ENCODE results near the gene MYH14. TPM values are rescaled to one million over a fixed set of nuclear protein-coding genes. Genes with fewer than 3 reads are reported as not detected.

The MYH14 gene
- total RNA-seq, 1 donor from 2014 or later, result 93.9 TPM

DNA sequence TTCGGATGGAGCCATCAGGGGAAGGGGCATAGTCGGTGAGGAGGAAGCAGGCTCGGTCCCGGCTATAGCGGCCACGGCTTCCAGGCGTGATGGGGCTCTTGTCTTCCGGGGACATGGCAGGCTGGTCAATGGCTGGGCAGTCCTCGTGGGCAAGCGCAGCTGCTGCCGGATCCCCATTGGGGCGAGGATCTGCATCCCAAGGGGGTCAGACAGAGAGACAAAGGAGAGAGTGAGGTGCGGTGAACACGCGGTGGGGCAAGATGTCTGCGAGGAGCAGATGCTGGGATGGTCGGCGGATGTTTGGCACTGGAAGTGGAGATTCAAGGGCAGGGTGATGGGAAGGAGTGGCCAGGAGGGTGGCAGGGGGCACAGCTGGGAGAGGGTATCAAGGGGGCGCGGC lies 117.2 kb downstream of the MYH14 start:
- no peaks in the 10 kb centered on the region for H3K36me3 Mint-ChIP-seq
- peaks cover 34% of the 10 kb centered on the region for H3K27me3 Mint-ChIP-seq
- no peaks in the 10 kb centered on the region for H3K9me3 Mint-ChIP-seq
- no peak for DNase-seq (ENCODE audit: extremely low spot score, unreplicated experiment)
- H3K4me3 Mint-ChIP-seq, result no peak overlapping the region
- no peak overlapping the region for H3K27ac Mint-ChIP-seq
- H3K4me1 Mint-ChIP-seq (ENCODE audit: unreplicated experiment), result no peaks in the 10 kb centered on the region
- TF ChIP-seq, protein P1, sequence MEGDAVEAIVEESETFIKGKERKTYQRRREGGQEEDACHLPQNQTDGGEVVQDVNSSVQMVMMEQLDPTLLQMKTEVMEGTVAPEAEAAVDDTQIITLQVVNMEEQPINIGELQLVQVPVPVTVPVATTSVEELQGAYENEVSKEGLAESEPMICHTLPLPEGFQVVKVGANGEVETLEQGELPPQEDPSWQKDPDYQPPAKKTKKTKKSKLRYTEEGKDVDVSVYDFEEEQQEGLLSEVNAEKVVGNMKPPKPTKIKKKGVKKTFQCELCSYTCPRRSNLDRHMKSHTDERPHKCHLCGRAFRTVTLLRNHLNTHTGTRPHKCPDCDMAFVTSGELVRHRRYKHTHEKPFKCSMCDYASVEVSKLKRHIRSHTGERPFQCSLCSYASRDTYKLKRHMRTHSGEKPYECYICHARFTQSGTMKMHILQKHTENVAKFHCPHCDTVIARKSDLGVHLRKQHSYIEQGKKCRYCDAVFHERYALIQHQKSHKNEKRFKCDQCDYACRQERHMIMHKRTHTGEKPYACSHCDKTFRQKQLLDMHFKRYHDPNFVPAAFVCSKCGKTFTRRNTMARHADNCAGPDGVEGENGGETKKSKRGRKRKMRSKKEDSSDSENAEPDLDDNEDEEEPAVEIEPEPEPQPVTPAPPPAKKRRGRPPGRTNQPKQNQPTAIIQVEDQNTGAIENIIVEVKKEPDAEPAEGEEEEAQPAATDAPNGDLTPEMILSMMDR (conservative IDR thresholded peaks at IDR 0.05), result no peak

DNA sequence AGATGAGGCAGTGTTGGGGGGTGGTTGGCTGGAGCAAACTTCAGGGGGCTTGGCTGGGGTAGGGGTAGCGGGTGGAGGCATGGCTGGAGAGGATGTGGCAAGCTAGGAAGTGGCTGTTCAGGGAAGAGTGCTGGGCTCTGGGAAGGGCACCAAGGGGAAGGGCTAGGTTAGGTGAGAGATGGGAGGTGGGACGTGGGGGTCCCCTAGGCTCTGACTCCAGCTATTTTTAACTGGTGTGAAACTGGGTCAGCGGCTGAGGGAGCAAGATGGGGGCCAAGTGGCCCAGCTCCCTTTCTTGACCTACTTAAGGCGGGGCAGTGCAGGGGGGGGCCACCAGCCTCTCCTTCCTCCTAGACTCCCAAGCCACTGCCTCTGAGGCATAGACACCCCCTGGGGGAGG lies 118.4 kb downstream of the MYH14 start:
- Mint-ChIP-seq H3K4me1 (ENCODE audit: unreplicated experiment) (peaks cover 4% of the 10 kb centered on the region), H3K9me3 (no peaks in the 10 kb centered on the region), H3K4me3 (no peak overlapping the region), H3K27ac (no peak overlapping the region), H3K27me3 (peaks cover 33% of the 10 kb centered on the region), H3K36me3 (no peaks in the 10 kb centered on the region)
- TF ChIP-seq, protein P1 (conservative IDR thresholded peaks at IDR 0.05), result no peak
- DNase-seq (ENCODE audit: extremely low spot score, unreplicated experiment), result no peak

DNA sequence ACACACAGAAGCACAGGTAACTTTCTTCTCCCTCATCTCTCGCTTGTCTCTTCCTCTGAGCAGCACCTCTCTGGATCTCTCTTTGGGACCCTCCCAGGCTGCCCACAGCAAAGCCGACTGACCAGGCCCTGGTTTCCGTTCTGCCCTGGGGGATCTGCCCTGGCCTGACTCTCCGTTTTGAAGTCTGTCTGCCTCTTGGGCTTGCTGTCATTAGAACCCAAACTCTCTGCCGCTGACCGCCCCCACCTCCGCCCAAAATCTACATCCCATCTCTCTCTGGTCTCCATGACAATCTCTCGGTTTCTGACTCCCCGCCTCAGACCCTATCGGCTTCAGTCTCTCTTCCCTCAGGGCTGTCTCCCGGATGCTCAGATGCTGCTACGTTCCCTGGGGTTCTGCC lies 118.8 kb downstream of the MYH14 start:
- no peak for DNase-seq (ENCODE audit: extremely low spot score, unreplicated experiment)
- TF ChIP-seq, protein P1 (conservative IDR thresholded peaks at IDR 0.05), result no peak
- H3K27me3 Mint-ChIP-seq, result peaks cover 37% of the 10 kb centered on the region
- no peak overlapping the region for H3K4me3 Mint-ChIP-seq
- no peaks in the 10 kb centered on the region for H3K9me3 Mint-ChIP-seq
- H3K4me1 Mint-ChIP-seq (ENCODE audit: unreplicated experiment), result peaks cover 8% of the 10 kb centered on the region
- no peak overlapping the region for H3K27ac Mint-ChIP-seq
- no peaks in the 10 kb centered on the region for H3K36me3 Mint-ChIP-seq

DNA sequence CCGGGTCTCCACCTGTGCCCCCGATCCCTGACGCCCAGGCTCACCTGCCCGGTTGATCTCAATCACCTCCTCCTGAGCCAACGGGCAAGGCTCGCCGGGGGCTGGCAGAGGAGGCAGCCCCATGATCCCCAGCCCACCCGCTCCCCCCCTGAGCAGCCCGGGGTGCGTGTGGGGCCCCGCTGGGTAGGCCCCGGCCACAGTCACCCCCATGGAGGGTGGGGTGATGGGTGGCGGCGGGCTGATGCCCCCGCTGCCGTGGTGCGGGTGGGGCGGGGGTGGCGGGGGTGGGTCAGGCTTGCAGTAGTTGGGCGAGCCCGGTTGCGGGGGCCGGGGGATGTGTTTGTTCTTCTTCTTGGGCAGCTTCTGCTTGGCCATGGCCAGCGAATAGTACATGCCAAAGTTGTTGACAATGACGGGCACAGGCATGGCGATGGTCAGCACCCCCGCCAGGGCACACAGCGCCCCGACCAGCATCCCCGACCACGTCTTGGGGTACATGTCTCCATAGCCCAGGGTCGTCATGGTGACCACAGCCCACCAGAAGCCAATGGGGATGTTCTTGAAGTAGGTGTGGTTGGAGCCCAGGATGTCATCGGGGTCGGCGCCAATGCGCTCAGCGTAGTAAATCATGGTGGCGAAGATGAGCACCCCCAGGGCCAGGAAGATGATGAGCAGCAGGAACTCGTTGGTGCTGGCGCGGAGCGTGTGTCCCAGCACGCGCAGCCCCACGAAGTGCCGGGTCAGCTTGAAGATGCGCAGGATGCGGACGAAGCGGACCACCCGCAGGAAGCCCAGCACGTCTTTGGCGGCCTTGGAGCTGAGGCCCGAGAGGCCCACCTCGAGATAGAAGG lies 119.7 kb downstream of the MYH14 start:
- DNase-seq (ENCODE audit: extremely low spot score, unreplicated experiment), result no peak
- H3K36me3 Mint-ChIP-seq, result no peaks in the 10 kb centered on the region
- TF ChIP-seq, protein P1 (conservative IDR thresholded peaks at IDR 0.05), result no peak
- H3K9me3 Mint-ChIP-seq, result no peaks in the 10 kb centered on the region
- H3K4me3 Mint-ChIP-seq, result no peak overlapping the region
- no peak overlapping the region for H3K27ac Mint-ChIP-seq
- peaks cover 35% of the 10 kb centered on the region for H3K27me3 Mint-ChIP-seq
- peaks cover 14% of the 10 kb centered on the region for H3K4me1 Mint-ChIP-seq (ENCODE audit: unreplicated experiment)

DNA sequence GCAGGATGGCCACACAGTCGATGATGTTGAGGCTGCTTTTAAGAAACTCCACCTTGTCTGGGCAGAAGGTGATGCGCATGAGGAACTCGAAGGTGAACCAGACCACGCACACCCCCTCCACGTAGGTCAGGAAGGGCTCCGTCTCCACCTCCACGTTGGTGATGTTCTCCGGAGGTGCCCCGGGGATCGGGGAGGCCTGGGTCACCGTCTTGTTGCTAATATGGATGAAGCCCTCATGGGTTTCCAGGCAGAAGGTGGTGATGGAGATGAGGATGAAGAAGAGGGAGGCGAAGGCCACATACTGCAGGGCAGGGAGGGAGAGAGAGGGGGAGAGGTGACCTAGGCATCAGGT lies 120.3 kb downstream of the MYH14 start:
- H3K27ac Mint-ChIP-seq, result no peak overlapping the region
- H3K4me1 Mint-ChIP-seq (ENCODE audit: unreplicated experiment), result peaks cover 14% of the 10 kb centered on the region
- no peaks in the 10 kb centered on the region for H3K36me3 Mint-ChIP-seq
- TF ChIP-seq, protein P1 (conservative IDR thresholded peaks at IDR 0.05), result no peak
- DNase-seq (ENCODE audit: extremely low spot score, unreplicated experiment), result no peak
- no peak overlapping the region for H3K4me3 Mint-ChIP-seq
- peaks cover 35% of the 10 kb centered on the region for H3K27me3 Mint-ChIP-seq
- no peaks in the 10 kb centered on the region for H3K9me3 Mint-ChIP-seq
